Stomach smooth muscle (tissue), 2 donors: ENCODE data around the gene CORO2A.
"Not testable (repeated sequence)": the region's sequence is repeated elsewhere in the genome, so short reads cannot be mapped to it uniquely, and the experiment has no call there.

Experiments used
- H3K27ac ChIP-seq: one replicate; pipeline ENCODE4 v1.7.0; 2013; ENCODE audit warnings: mild to moderate bottlenecking, low read length, inconsistent platforms
- H3K27me3 ChIP-seq, 2 donors: one replicate each; pipeline ENCODE4 v1.7.0; 2013; ENCODE audit warnings: low read length in 2 of 2; ENCODE audit not compliant: insufficient read depth in 2 of 2, control insufficient read depth in 1 of 2
- H3K36me3 ChIP-seq, 2 donors: one replicate each; pipeline ENCODE4 v1.7.0; 2013; ENCODE audit warnings: low read length in 2 of 2; ENCODE audit not compliant: control insufficient read depth in 2 of 2, insufficient read depth in 2 of 2
- H3K4me1 ChIP-seq: one replicate; pipeline ENCODE4 v1.7.0; 2013; ENCODE audit warnings: low read length; ENCODE audit not compliant: control insufficient read depth, insufficient read depth
- H3K4me3 ChIP-seq, 2 donors: one replicate each; pipeline ENCODE4 v1.7.0; 2013; ENCODE audit warnings: low read length in 2 of 2
- H3K9ac ChIP-seq, 2 donors: one replicate each; pipeline ENCODE4 v1.7.0; 2013; ENCODE audit warnings: low read length in 2 of 2, mild to moderate bottlenecking in 1 of 2
- H3K9me3 ChIP-seq, 2 donors: one replicate each; pipeline ENCODE4 v1.7.0; 2013; ENCODE audit warnings: low read length in 2 of 2; ENCODE audit not compliant: control insufficient read depth in 2 of 2
- donor health status: healthy.
- donor health status: Pancreatic carcinoma.

Gene CORO2A

GRCh38 chr9:98129451-98129881 lies 63.0 kb downstream of the CORO2A start:
- H3K4me1 ChIP-seq, result no peaks in the 10 kb centered on the region
- no peaks in the 10 kb centered on the region for H3K36me3 ChIP-seq
- no peak overlapping the region for H3K9ac ChIP-seq
- H3K4me3 ChIP-seq, result no peak overlapping the region
- H3K27me3 ChIP-seq, result no peaks in the 10 kb centered on the region
- no peak overlapping the region for H3K27ac ChIP-seq
- no peaks in the 10 kb centered on the region for H3K9me3 ChIP-seq

- Histone ChIP-seq H3K9me3 (no peaks in the 10 kb centered on the region), H3K4me1 (no peaks in the 10 kb centered on the region), H3K36me3 (no peaks in the 10 kb centered on the region), H3K4me3 (no peak overlapping the region), H3K9ac (no peak overlapping the region), H3K27me3 (no peaks in the 10 kb centered on the region), H3K27ac (no peak overlapping the region)
These were observed 64.1 kb downstream of the CORO2A start for GRCh38 chr9:98128316-98128715.

- H3K36me3 ChIP-seq, result no peaks in the 10 kb centered on the region
- no peaks in the 10 kb centered on the region for H3K4me1 ChIP-seq
- no peak overlapping the region for H3K4me3 ChIP-seq
- H3K9ac ChIP-seq, result no peak overlapping the region
- H3K27ac ChIP-seq, result no peak overlapping the region
- no peaks in the 10 kb centered on the region for H3K27me3 ChIP-seq
- H3K9me3 ChIP-seq, result no peaks in the 10 kb centered on the region
These were observed 65.2 kb downstream of the CORO2A start for GRCh38 chr9:98127226-98127625.

- no peak overlapping the region for H3K27ac ChIP-seq
- H3K27me3 ChIP-seq, result no peaks in the 10 kb centered on the region
- H3K36me3 ChIP-seq, result no peaks in the 10 kb centered on the region
- H3K4me1 ChIP-seq, result no peaks in the 10 kb centered on the region
- H3K9ac ChIP-seq, result no peak overlapping the region
- H3K4me3 ChIP-seq, result no peak overlapping the region
- H3K9me3 ChIP-seq, result no peaks in the 10 kb centered on the region
These were observed 67.6 kb downstream of the CORO2A start for GRCh38 chr9:98124637-98125426.

GRCh38 chr9:98124091-98124490 lies 68.3 kb downstream of the CORO2A start:
- H3K9me3 ChIP-seq, H3K27me3 ChIP-seq, H3K27ac ChIP-seq, H3K9ac ChIP-seq, H3K4me1 ChIP-seq, H3K36me3 ChIP-seq, H3K4me3 ChIP-seq: not testable (repeated sequence)

GRCh38 chr9:98121058-98121457 lies 71.4 kb downstream of the CORO2A start:
- Histone ChIP-seq H3K27me3 (no peaks in the 10 kb centered on the region), H3K4me3 (no peak overlapping the region), H3K9ac (no peak overlapping the region), H3K36me3 (no peaks in the 10 kb centered on the region), H3K27ac (no peak overlapping the region), H3K4me1 (peaks cover 12% of the 10 kb centered on the region), H3K9me3 (no peaks in the 10 kb centered on the region)

GRCh38 chr9:98120476-98120875 lies 72.0 kb downstream of the CORO2A start:
- Histone ChIP-seq H3K4me3 (no peak overlapping the region), H3K36me3 (no peaks in the 10 kb centered on the region), H3K27me3 (no peaks in the 10 kb centered on the region), H3K4me1 (peaks cover 12% of the 10 kb centered on the region), H3K9ac (no peak overlapping the region), H3K9me3 (no peaks in the 10 kb centered on the region), H3K27ac (no peak overlapping the region)

- no peaks in the 10 kb centered on the region for H3K27me3 ChIP-seq
- peak within 1 kb of the TSS; percentile 60 to 64 for H3K9ac ChIP-seq
- peak within 1 kb of the TSS; percentile 71 to 83 for H3K4me3 ChIP-seq
- H3K27ac ChIP-seq, result no peak within 1 kb of the TSS
- H3K36me3 ChIP-seq, result no peaks in the 10 kb centered on the region
- peaks cover 12% of the 10 kb centered on the region for H3K4me1 ChIP-seq
- H3K9me3 ChIP-seq, result no peaks in the 10 kb centered on the region
These were observed 73.5 kb downstream of the CORO2A start, which contains the start of gene TRIM14 for GRCh38 chr9:98118640-98119601. Gene TRIM14, minus strand, starts transcription at chr9:98119222. Its CDS starts 34 bp downstream, at chr9:98119188.

GRCh38 chr9:98117984-98118639 lies 74.3 kb downstream of the CORO2A start:
- Histone ChIP-seq H3K4me1 (peaks cover 12% of the 10 kb centered on the region), H3K27me3 (no peaks in the 10 kb centered on the region), H3K9me3 (no peaks in the 10 kb centered on the region), H3K27ac (no peak overlapping the region), H3K36me3 (no peaks in the 10 kb centered on the region), H3K9ac (peak overlapping the region in 1 of 2 donors; percentile 64), H3K4me3 (peak overlapping the region; percentile 71 to 83)

- not testable (repeated sequence) for H3K27ac ChIP-seq, H3K27me3 ChIP-seq, H3K9me3 ChIP-seq, H3K36me3 ChIP-seq, H3K9ac ChIP-seq, H3K4me3 ChIP-seq
- peaks cover 12% of the 10 kb centered on the region for H3K4me1 ChIP-seq
These were observed 75.3 kb downstream of the CORO2A start for GRCh38 chr9:98117097-98117496.
